HCEC 1CT (cell line): Measurements from ENCODE around the gene TXNDC11.
A peak's percentile ranks its signal among the peaks of the same experiment; 100 is the strongest.

Experiments used
- DNase-seq: peaks from one replicate; pipeline ENCODE4 v3.0.0-alpha.2; 2017

TXNDC11 gene

DNA sequence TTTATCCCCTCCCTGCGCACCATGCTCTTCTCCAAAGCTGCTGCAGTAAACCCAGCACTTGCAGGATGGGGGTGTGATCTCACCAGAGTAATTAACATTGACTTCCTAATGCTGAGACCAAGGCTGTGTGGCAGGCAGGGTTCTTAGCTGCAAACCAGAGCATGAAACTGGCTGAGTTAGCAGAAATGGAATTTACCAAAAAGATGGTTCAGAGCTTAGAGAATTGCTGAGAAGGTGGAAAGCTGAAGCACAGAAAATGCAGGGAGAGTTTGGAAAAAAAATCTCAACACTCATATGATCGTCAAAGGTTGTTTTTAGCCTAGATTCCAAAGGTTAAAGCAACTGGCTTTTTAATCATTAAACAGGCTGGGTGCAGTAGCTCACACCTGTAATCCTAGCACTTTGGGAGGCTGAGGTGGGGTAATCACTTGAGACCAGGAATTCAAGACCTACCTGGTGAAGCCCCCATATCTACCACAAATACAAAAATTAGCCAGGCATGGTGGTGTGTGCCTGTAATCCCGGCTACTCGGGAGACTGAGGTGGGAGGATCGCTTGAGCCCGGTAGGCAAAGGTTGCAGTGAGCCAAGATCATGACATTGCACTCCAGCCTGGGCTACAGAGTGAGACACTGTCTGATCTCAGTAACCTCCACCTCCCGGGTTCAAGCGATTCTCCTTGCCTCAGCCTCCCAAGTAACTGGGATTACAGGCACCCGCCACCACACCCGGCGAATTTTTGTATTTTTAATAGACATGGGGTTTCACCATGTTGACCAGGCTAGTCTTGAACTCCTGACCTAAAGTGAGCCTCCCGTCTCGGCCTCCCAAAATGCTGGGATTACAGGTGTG, 6.0 kb upstream of the TXNDC11 start:
- DNase-seq: no peak

DNA sequence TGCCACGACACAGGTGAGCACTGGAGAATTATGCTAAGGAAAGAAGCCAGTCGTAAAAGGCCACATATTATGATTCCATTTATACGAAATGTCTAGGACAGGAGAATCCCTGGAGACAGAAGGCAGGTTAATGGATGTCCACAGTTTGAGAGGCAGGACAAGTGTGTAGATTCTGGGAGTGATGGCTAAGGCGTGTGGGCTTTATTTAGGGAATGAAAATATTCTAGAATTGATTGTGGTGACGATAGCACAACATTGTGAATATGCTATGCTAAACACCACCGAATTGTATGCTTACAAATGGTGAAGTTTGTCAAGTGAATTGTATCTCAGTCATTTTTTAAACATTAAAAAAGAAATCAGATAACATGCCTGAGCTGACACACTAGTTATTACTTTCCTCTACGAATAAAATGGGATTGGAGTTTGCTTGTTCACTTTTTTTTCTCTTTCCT, 5.3 kb upstream of the TXNDC11 start:
- DNase-seq: no peak

DNA sequence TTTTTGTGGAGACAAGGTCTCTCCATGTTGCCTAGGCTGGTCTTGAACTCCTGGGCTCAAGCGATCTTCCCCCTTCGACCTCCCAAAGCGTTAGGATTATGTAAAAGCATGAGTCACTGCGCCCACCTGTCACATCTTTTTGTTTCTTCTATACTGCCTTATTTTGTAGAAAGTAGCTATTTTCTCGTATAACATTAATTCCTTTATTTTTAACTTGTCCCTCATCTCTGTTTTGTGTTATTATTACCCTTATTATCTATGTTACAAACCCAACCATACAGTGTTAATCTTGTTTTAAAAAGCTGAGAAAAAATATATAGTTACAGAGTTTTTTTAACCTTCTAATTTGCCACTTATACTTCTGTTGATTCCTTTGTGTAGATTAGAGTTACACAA, 1.4 kb upstream of the TXNDC11 start:
- DNase-seq: no peak

DNA sequence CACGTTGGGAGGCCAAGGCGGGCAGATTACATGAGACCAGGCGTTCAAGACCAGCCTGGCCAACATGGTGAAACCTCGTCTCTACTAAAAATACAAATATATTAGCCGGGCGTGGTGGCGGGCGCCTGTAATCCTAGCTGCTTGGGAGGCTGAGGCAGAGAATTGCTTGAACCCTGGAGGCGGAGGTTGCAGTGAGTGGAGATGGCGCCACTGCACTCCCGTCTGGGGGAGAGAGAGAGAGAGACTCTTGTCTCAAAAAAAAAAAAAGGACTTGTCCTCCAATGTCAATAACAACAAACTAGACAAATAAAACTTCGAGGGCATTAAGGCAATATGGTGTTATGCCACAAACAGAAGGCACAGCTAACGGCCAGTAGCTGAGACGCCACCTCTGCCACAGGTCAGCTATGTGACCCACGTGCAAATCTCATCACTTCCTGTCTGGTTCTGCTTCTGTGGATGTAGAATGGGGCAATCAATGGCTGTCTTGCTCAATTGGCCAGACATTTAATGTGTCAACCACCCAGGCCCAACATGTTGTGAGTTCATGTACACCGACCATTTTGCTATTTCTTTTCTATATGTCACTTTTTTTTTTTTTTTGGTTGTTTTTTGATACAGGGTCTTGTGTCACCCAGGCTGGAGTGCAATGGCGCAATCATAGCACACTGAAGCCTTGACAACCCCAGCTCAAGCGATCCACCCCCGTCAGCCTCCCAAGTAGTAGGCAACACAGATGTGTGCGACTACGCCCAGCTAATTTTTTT, 834 bp upstream of the TXNDC11 start:
- DNase-seq: peak; percentile 39

DNA sequence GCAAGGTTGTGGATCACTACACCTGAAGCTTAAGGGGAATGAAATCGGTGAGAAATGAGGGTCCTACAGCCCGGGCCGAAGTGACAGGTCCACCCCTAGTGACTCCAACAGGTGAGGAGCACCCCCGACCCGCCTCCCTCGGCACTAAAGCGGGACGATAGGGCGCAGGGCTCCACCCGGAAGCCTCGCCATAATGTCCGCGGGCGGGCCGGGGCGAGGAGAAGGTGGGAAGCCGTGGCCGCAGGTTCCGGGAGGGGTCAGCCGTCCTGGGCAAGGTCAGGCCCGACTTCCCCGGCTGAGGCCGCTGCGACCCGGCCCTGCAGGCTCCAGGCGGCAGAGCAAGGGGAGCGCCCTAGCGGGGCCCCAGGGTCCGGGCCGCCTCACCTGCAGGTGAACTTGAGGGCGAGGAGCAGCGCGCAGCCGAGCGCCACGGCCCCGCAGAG, 543 bp downstream of the TXNDC11 start:
- peak; percentile 28 for DNase-seq

DNA sequence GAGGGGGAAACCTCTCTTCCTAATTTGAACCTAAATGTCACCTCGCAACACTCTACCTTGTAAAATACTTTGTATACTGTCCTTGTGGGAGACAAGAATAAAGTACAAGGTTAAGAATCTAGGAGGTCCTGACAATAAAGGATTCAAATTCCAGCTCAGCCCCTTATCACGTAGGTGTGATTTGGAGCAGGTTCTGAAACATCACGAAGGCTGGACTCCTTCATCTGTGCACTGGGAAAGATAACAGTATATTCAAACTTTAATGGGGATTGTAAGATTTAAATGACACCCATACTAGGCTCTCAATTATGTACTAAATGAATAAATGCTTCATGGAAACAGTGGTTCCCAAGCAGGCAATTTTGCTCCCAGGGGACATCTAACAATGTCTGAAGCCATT, 2.1 kb downstream of the TXNDC11 start:
- DNase-seq: no peak

DNA sequence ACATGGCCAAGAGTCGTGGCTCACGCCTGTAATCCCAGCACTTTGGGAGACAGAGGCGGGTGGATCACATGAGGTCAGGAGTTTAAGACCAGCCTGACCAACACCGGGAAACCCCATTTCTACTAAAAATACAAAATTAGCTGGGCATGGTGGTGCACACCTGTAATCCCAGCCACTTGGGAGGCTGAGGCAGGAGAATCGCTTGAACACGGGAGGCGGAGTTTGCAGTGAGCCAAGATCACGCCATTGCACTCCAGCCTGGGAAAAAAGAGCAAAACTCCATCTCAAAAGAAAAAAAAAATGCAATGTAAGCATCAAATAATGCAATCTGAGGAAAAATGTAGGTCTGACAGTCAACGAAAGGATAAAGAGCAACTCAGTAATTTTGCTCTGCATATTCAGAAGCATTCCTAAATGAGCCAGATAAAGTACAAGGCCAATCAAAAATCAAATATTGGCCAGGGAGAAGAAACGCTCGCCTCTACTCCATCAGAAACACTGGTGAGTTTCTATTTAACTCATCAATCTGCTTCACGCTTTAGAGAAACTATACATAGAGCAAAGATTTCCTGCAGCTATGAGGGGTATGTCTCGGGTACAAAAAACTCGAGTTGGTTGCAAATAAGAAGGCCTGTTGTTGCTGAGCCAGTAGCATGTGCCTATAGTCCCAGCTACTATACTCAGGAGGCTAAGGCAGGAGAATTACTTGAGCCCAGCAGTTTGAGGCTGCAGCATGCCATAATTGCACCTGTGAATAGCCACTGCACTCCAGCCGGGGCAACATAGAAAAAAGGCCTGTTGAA, 3.7 kb downstream of the TXNDC11 start:
- DNase-seq: no peak

DNA sequence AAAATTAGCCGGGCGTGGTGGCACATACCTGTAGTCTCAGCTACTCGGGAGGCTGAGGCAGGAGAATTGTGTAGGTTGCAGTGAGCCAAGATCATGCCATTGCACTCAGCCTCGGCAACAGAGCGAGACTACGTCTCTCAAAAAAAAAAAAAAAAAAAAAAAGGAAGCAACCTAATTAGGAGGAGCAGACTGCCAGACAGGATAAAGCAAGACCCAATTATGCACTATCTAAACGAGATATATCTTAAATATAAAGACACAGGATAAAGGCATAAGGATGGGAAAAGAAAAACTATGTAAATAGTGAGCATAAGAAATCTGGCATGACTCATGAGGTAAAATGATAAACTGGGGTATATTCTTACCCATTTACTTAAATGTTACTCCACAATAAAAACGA, 4.9 kb downstream of the TXNDC11 start:
- no peak for DNase-seq

DNA sequence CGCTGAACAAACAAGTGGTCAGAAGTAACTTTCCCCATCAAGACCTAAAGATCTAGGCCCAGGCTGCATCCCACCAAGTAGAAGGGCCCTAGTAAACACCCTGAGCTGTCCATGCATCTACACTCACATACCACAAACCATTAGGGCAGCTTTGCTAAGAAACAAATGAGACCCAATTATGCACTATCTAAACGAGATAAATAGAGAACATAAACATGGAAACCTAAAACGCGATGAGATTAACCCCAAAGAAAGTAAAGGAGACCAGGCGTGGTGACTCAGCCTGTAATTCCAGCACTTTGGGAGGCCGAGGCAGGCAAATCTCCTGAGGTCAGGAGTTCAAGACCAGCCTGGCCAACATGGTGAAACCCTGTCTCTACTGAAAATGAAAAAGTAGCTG, 5.8 kb downstream of the TXNDC11 start:
- no peak for DNase-seq

DNA sequence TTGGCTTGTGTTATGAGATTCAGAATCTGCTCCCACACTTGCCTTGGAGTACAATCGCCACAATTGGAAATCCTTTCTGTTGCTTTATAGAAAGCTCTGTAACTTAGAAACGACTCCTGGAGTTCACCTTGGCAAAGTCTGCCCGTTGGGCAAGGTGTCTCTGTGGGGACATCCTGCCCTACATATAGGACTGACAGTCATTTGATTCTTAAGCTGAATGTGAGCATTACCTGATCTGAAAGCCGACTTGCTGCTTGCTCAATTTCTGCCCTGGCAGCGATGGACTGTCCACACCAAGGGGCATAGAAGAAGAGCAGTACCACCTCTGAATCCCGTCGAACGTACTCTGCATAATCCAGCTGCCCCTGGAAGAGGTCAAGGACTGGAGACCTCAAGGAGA, 6.9 kb downstream of the TXNDC11 start:
- no peak for DNase-seq

DNA sequence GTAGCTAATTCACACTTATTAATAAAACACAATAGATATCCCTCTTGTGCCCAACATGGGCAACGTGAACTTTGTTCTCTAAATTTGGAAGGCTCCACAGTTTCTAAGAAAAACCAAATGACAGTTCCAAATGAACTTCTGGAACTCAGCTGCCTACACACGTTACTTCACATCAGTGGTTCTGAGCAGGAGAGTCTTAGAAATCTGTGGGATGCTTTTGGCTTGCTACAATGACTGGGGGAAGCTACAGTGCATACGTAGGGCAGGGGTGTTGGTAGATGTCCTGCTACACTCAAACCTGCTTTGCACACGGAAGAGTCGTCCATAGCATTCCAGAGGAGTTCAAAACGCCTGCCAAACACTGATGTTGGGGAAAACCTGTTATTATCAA, 8.0 kb downstream of the TXNDC11 start:
- no peak for DNase-seq

DNA sequence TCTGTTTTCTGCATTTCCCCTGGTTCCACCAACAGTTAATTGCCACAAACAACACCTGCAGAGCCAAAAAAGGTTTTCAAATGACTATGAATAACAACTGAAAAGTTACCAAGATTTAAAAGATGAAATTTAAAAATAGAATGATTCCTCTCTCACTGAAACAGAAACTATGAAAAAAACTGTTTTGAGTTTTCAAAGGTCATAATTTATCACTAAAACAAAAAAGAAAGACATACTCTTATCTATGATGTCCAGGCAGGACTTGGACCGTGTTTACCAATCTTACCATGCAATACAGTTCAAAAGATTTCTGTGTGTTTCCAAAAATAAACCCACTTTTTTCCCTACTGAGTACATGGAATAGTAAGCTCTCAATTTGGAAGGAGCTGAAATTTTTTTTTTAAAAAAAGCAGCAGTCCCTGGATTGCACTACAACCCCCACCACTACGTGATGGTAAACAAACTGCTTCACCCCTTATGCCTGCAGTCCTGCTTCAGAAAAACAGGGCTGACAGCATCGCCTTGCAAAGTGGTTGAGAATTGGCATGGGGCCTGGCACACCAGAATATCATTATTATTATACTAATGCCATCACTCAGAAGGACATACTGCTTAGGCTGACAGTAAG, 8.5 kb downstream of the TXNDC11 start:
- no peak for DNase-seq

DNA sequence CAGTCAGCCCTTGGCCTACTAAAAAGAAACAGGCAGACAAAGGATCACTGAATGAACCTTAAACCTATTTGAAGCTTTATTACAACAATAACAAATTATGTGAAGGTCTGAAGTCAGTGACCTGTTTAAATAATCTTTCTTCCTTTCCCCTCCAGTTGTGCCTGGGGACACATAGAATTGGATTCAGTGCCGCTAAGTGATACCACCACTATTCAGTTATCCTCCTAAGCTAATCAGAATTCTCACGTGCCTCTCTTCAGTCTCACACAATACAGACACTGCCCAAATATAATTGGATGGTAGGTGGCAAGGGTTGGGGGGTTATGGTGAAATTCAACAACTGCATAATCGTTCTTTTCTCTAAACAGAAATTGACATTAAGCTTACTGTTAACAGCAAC, 11.4 kb downstream of the TXNDC11 start:
- no peak for DNase-seq

DNA sequence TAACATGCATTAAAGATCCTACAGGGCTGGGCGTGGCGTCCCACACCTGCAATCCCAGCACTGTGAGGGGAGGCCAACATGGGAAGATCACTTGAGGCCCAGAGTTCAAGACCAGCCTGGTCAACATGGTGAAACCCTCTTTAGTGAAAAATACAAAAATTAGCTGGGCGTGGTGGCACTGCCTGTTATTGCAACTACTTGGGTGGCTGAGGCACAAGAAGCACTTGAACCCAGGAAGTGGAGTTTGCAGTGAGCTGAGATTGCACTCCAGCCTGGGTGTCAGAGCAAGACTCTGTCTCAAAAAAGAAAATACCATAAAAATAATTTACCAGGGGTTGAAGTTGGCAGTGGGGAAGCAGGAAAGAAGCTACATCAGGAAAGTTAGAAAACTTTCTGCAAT, 12.9 kb downstream of the TXNDC11 start:
- DNase-seq: no peak

DNA sequence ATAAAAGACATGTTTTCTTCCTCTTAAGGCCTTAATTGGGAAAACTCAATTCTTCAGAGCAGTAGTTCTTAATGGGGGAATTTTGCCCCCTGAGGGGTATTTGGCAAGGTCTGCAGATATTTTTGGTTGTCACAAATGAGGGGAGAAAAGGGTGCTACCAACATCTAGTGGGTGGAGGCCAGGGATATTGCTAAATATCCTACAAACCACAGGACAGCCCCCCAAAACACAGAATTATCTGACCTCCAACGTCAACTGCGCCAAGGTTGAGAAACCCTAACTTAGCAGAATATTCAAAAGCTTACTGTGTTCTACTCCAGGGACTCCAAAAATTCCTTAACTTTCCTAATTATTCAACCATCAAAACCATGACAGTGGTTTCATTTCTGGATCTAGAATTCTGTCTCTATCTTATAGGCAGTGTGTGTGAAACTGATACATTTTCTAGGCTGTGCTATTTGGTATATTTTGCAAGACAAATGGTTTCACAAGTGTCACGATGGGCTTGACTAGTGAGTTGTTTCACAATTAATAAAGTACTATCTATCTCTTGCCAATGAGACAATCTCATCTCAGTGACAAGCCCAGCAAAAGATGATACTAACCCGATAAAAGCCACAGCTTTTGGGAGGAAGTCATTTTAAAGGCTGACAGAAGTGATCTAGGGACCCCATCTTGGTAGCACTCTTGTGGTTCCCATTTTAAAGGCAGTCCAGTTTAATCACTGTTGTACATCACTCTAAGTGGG, 14.7 kb downstream of the TXNDC11 start:
- DNase-seq: no peak

DNA sequence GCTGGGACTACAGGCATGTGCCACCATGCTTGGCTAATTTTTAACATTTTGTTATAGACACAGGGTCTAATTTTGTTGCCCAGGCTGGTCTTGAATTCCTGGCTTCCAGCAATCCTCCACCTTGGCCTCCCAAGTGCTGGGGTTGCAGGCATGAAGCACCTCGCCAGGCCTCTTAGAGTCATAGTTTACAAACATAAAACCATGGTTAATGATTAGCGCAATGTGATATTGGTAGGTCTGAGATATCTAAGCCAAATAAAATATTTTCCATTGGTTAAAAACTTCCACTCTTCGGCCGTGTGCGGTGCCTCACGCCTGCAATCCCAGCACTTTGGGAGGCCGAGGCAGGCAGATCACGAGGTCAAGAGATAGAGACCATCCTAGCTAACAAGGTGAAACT, 16.6 kb downstream of the TXNDC11 start:
- DNase-seq: no peak

DNA sequence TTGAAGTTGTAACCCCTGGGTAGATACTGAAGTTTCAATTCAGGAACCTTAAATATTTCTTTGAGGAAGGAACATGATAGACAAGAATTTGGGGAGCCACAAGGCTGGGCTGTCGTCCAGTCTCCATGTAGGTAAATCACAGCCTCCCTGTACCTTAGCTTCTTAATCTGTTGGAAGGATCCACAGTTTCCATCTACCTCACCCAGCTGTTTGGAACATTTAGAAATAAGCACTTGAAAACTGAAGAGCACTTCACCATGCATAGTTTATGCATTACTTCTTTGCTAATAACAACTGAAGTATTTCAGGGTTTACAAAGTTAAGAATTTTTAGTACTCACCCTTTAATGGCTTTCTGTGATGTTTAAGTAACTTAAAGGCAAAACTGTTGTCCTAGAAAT, 17.2 kb downstream of the TXNDC11 start:
- DNase-seq: no peak

DNA sequence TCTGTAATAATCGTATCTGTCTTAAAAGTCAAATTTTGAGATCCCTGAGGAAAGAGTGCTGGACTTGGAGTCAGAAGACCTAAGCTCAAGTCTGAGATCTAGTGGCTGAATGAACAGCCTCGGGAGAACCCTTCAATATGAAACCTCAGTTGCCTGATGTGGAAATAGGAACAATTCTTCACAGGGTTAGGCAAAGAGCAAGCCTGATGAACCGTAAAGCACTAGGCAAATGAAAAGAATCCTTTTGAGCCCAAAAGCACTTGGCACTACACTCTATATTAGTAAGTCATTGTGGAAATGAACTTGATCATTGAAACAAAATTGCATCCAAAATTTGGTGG, 20.2 kb downstream of the TXNDC11 start:
- DNase-seq: no peak

DNA sequence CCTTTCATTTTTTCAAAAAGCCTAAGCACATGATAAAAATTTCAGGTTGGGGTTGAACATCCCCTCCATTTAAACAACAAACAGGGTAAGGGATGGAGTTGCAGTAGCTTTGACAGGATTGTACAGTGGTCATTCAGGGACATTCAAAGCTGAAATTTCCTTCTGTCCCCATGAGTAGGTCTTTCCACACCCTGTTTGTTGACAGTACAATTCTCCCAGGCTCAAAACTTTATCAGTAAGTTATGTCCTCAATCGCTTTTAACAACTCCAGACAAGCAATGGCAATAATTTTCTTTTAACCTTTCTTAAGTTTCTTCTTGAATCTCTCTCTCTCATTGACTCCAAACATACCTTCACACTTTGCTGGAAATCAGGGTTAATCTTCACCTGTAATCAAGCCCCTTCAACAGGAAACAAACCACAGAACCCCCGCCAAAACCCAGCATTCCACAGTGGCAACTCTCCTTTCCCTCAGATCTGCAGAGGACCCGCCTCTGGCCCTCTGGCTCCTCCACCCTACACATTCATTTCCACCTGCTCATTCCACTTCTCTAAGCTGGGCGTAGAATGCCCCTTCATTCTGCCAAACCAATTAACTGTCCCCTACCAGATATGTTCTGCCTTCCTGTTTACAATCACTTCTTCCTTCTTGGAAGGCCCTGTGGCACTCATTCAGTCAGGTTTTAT, 20.7 kb downstream of the TXNDC11 start:
- DNase-seq: no peak

DNA sequence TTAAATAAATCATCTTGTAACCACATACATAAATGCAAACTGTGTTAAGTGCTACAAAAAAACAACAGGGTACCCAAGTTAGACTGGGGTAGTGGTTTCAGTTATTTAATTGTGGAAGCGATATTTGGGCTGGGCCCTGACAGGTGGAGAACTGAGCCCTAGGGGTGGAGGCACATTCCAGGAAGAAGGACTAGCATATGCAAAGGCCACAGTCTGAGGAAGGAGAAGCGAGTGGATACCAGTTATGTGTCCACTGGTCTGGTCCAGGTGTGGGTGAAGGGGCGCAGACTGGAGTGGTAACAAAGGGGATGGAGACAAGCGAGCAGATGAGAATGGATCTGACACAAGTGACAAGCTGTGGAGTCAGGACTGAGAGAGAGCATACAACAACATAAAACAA, 22.9 kb downstream of the TXNDC11 start:
- no peak for DNase-seq

DNA sequence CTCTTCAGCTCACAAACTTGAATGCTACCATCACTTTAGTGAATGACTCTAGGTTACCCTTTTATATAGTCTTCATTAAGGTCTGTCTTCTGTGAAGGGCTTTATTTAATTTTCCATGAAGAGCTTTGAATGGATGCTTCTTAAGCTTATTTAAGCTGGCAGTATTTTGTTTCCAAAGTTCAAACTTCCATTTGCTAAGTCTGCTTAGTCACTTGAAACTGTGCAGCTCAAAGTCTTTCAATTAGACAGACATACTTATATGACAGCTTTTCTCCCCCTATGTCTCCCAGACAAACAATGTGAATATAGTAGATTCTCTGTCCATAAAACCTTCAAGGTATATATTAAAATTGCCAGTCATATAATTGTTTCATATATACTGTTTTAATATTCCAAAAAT, 23.5 kb downstream of the TXNDC11 start:
- no peak for DNase-seq

DNA sequence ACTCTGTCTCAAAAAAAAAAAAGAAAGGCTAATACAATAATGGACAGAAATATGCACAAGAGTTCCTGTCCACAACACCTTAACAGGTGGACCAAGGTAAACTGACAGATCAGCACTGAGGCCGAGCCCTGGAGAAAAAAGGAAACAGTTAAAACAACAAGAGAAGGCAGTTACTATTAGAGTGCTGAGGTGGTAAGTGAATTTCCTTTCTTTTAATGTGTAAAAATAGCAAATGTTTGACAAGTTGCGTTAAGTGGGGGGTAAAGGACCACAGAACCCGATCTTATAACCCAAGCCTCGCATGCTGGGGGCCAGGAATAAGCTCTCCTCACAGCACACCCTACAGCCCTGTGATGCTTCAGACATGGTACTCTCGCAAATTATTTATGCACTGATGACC, 24.8 kb downstream of the TXNDC11 start:
- DNase-seq: no peak
